ENCODE results near the gene DOK6.

The DOK6 gene

GRCh38 chr18:69444221-69444620, 43.5 kb downstream of the DOK6 start:
- Histone ChIP-seq H2AK5ac (ENCODE audit: low read length, severe bottlenecking) (no peak overlapping the region), H3K9ac (ENCODE audit: low read length) (no peak overlapping the region), H3K18ac (ENCODE audit: low read depth in 1 of 2, low read length in 2 of 2) (no peak overlapping the region), H3K4me1 (ENCODE audit: control insufficient read depth, insufficient read depth, low read depth, low read length) (no peaks in the 10 kb centered on the region), H2BK120ac (ENCODE audit: low read depth, low read length) (no peak overlapping the region), H3K36me3 (ENCODE audit: control insufficient read depth in 1 of 2, insufficient read depth in 2 of 2, low read depth in 1 of 2, low read length in 2 of 2) (no peaks in the 10 kb centered on the region), H3K27me3 (ENCODE audit: control insufficient read depth in 1 of 2, insufficient read depth in 1 of 2, low read length in 2 of 2) (no peaks in the 10 kb centered on the region), H2BK5ac (ENCODE audit: low read depth, low read length, poor library complexity, severe bottlenecking) (no peak overlapping the region), H2BK15ac (ENCODE audit: low read depth, poor library complexity, severe bottlenecking) (no peak overlapping the region), H4K91ac (ENCODE audit: low read length) (no peak overlapping the region), H3K4me3 (ENCODE audit: insufficient read depth in 1 of 2, low read depth in 1 of 2, low read length in 2 of 2) (no peak overlapping the region), H3K79me1 (replicated peaks; ENCODE audit: low read length, poor library complexity, severe bottlenecking) (no peaks in the 10 kb centered on the region), H3K4me2 (ENCODE audit: low read length, poor library complexity, severe bottlenecking) (no peak overlapping the region), H2AFZ (ENCODE audit: low read depth, low read length) (no peak overlapping the region), H2BK12ac (ENCODE audit: low read length in 2 of 2) (no peak overlapping the region), H3K4ac (ENCODE audit: low read depth in 1 of 2, low read length in 2 of 2) (no peak overlapping the region), H3K14ac (ENCODE audit: low read length in 2 of 2) (no peak overlapping the region), H3K9me3 (ENCODE audit: control insufficient read depth, low read length) (peaks cover 8% of the 10 kb centered on the region), H3K27ac (ENCODE audit: low read length, poor library complexity, severe bottlenecking) (no peak overlapping the region), H4K8ac (ENCODE audit: low read length) (no peak overlapping the region), H3K23ac (ENCODE audit: low read length in 2 of 2) (no peak overlapping the region)
- DNase-seq: no peak
- 100% methylated on average over 3 of the region's 4 CpGs for WGBS

DNA sequence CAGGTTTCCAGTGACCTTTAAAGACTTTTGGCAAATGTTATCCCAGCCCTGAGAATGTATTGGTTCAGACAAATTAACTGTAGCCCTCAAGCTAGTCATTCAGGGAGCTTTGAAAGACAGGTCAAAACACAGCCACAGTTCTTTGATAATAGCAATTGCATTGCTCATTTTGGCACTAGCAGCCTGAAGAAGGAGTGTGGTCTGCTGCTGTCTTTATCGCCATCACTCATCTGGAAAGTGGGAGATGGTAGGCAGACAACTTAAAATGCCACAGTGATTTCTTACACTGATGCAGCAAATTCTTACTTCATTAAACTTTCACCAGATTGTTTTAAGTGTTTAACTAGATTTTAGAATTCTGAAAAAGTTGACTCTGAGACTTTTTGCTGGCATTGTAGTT, 47.2 kb downstream of the DOK6 start:
- no peaks in the 10 kb centered on the region for H3K79me1 ChIP-seq (replicated peaks; ENCODE audit: low read length, poor library complexity, severe bottlenecking)
- no peak overlapping the region for H3K9ac ChIP-seq (ENCODE audit: low read length)
- no peak overlapping the region for H2BK120ac ChIP-seq (ENCODE audit: low read depth, low read length)

DNA sequence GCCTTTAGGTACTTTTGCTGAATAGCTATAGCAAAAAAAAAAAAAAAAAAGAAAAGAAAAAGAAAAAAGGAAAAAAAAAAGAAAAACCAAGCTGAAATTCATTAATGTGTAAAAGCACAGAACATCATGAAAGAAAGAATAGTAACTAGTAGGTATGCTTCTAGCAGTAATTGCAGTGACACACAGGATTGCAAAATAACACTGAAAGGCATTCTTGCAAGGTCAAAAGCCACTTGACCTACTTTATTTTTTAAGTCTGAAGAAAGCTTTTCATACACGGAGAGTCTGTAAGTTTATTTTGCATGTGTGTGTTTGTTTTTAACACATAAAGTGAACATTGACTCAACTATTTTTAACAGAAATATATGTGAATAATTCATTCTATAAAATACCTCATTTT, 54.4 kb downstream of the DOK6 start:
- H2BK15ac ChIP-seq (ENCODE audit: low read depth, poor library complexity, severe bottlenecking): no peak overlapping the region
- H3K4ac ChIP-seq (ENCODE audit: low read depth in 1 of 2, low read length in 2 of 2): no peak overlapping the region
- H2AK5ac ChIP-seq (ENCODE audit: low read length, severe bottlenecking): no peak overlapping the region
- H2BK5ac ChIP-seq (ENCODE audit: low read depth, low read length, poor library complexity, severe bottlenecking): no peak overlapping the region
- no peaks in the 10 kb centered on the region for H3K4me1 ChIP-seq (ENCODE audit: control insufficient read depth, insufficient read depth, low read depth, low read length)
- no peaks in the 10 kb centered on the region for H3K36me3 ChIP-seq (ENCODE audit: control insufficient read depth in 1 of 2, insufficient read depth in 2 of 2, low read depth in 1 of 2, low read length in 2 of 2)
- DNase-seq: peak; percentile 49
- no peak overlapping the region for H3K4me3 ChIP-seq (ENCODE audit: insufficient read depth in 1 of 2, low read depth in 1 of 2, low read length in 2 of 2)
- H2AFZ ChIP-seq (ENCODE audit: low read depth, low read length): no peak overlapping the region
- H2BK12ac ChIP-seq (ENCODE audit: low read length in 2 of 2): no peak overlapping the region
- H3K9me3 ChIP-seq (ENCODE audit: control insufficient read depth, low read length): peaks cover 8% of the 10 kb centered on the region
- no peaks in the 10 kb centered on the region for H3K79me1 ChIP-seq (replicated peaks; ENCODE audit: low read length, poor library complexity, severe bottlenecking)
- H2BK120ac ChIP-seq (ENCODE audit: low read depth, low read length): no peak overlapping the region
- H3K4me2 ChIP-seq (ENCODE audit: low read length, poor library complexity, severe bottlenecking): no peak overlapping the region
- no peak overlapping the region for H3K18ac ChIP-seq (ENCODE audit: low read depth in 1 of 2, low read length in 2 of 2)
- no peak overlapping the region for H4K8ac ChIP-seq (ENCODE audit: low read length)
- no peak overlapping the region for H4K91ac ChIP-seq (ENCODE audit: low read length)
- 0% methylated on average over 1 of the region's 1 CpG for WGBS
- no peak overlapping the region for H3K14ac ChIP-seq (ENCODE audit: low read length in 2 of 2)
- H3K27me3 ChIP-seq (ENCODE audit: control insufficient read depth in 1 of 2, insufficient read depth in 1 of 2, low read length in 2 of 2): no peaks in the 10 kb centered on the region
- H3K23ac ChIP-seq (ENCODE audit: low read length in 2 of 2): no peak overlapping the region
- H3K9ac ChIP-seq (ENCODE audit: low read length): no peak overlapping the region
- H3K27ac ChIP-seq (ENCODE audit: low read length, poor library complexity, severe bottlenecking): no peak overlapping the region

More for the DNA sequence above, 47.2 kb downstream of the DOK6 start:
- no peak overlapping the region for H3K4ac ChIP-seq (ENCODE audit: low read depth in 1 of 2, low read length in 2 of 2)
- no peak overlapping the region for H2AK5ac ChIP-seq (ENCODE audit: low read length, severe bottlenecking)
- no peak overlapping the region for H3K18ac ChIP-seq (ENCODE audit: low read depth in 1 of 2, low read length in 2 of 2)
- H2BK15ac ChIP-seq (ENCODE audit: low read depth, poor library complexity, severe bottlenecking): no peak overlapping the region
- no peak overlapping the region for H3K14ac ChIP-seq (ENCODE audit: low read length in 2 of 2)
- H2BK5ac ChIP-seq (ENCODE audit: low read depth, low read length, poor library complexity, severe bottlenecking): no peak overlapping the region
- H3K4me2 ChIP-seq (ENCODE audit: low read length, poor library complexity, severe bottlenecking): no peak overlapping the region
- WGBS: no CpG with 5 or more reads among the region's 1 CpG
- peaks cover 5% of the 10 kb centered on the region for H3K9me3 ChIP-seq (ENCODE audit: control insufficient read depth, low read length)
- no peak overlapping the region for H4K91ac ChIP-seq (ENCODE audit: low read length)
- no peak overlapping the region for H3K27ac ChIP-seq (ENCODE audit: low read length, poor library complexity, severe bottlenecking)
- no peak overlapping the region for H2BK12ac ChIP-seq (ENCODE audit: low read length in 2 of 2)
- no peak overlapping the region for H3K23ac ChIP-seq (ENCODE audit: low read length in 2 of 2)
- no peaks in the 10 kb centered on the region for H3K4me1 ChIP-seq (ENCODE audit: control insufficient read depth, insufficient read depth, low read depth, low read length)
- no peaks in the 10 kb centered on the region for H3K27me3 ChIP-seq (ENCODE audit: control insufficient read depth in 1 of 2, insufficient read depth in 1 of 2, low read length in 2 of 2)
- no peaks in the 10 kb centered on the region for H3K36me3 ChIP-seq (ENCODE audit: control insufficient read depth in 1 of 2, insufficient read depth in 2 of 2, low read depth in 1 of 2, low read length in 2 of 2)
- H2AFZ ChIP-seq (ENCODE audit: low read depth, low read length): no peak overlapping the region
- no peak overlapping the region for H3K4me3 ChIP-seq (ENCODE audit: insufficient read depth in 1 of 2, low read depth in 1 of 2, low read length in 2 of 2)
- DNase-seq: no peak
- no peak overlapping the region for H4K8ac ChIP-seq (ENCODE audit: low read length)

GRCh38 chr18:69469444-69469919, 68.8 kb downstream of the DOK6 start:
- H2BK12ac ChIP-seq (ENCODE audit: low read length in 2 of 2): no peak overlapping the region
- H3K27me3 ChIP-seq (ENCODE audit: control insufficient read depth in 1 of 2, insufficient read depth in 1 of 2, low read length in 2 of 2): no peaks in the 10 kb centered on the region
- H3K79me1 ChIP-seq (replicated peaks; ENCODE audit: low read length, poor library complexity, severe bottlenecking): no peaks in the 10 kb centered on the region
- DNase-seq: no peak
- H3K27ac ChIP-seq (ENCODE audit: low read length, poor library complexity, severe bottlenecking): no peak overlapping the region
- H3K9ac ChIP-seq (ENCODE audit: low read length): no peak overlapping the region
- 88% methylated on average over 27 of the region's 27 CpGs for WGBS
- H3K36me3 ChIP-seq (ENCODE audit: control insufficient read depth in 1 of 2, insufficient read depth in 2 of 2, low read depth in 1 of 2, low read length in 2 of 2): no peaks in the 10 kb centered on the region
- no peak overlapping the region for H3K4me3 ChIP-seq (ENCODE audit: insufficient read depth in 1 of 2, low read depth in 1 of 2, low read length in 2 of 2)
- H2AFZ ChIP-seq (ENCODE audit: low read depth, low read length): no peak overlapping the region
- H2BK15ac ChIP-seq (ENCODE audit: low read depth, poor library complexity, severe bottlenecking): no peak overlapping the region
- no peak overlapping the region for H4K8ac ChIP-seq (ENCODE audit: low read length)
- no peak overlapping the region for H2AK5ac ChIP-seq (ENCODE audit: low read length, severe bottlenecking)
- no peak overlapping the region for H2BK5ac ChIP-seq (ENCODE audit: low read depth, low read length, poor library complexity, severe bottlenecking)
- no peak overlapping the region for H4K91ac ChIP-seq (ENCODE audit: low read length)
- H3K18ac ChIP-seq (ENCODE audit: low read depth in 1 of 2, low read length in 2 of 2): no peak overlapping the region
- H3K14ac ChIP-seq (ENCODE audit: low read length in 2 of 2): no peak overlapping the region
- no peak overlapping the region for H3K4ac ChIP-seq (ENCODE audit: low read depth in 1 of 2, low read length in 2 of 2)
- no peaks in the 10 kb centered on the region for H3K9me3 ChIP-seq (ENCODE audit: control insufficient read depth, low read length)
- no peak overlapping the region for H2BK120ac ChIP-seq (ENCODE audit: low read depth, low read length)
- H3K4me1 ChIP-seq (ENCODE audit: control insufficient read depth, insufficient read depth, low read depth, low read length): no peaks in the 10 kb centered on the region
- no peak overlapping the region for H3K23ac ChIP-seq (ENCODE audit: low read length in 2 of 2)
- H3K4me2 ChIP-seq (ENCODE audit: low read length, poor library complexity, severe bottlenecking): no peak overlapping the region
